ENCODE data around the gene CCT5.
A peak's percentile ranks its signal among the peaks of the same experiment; 100 is the strongest.

The CCT5 gene

DNA sequence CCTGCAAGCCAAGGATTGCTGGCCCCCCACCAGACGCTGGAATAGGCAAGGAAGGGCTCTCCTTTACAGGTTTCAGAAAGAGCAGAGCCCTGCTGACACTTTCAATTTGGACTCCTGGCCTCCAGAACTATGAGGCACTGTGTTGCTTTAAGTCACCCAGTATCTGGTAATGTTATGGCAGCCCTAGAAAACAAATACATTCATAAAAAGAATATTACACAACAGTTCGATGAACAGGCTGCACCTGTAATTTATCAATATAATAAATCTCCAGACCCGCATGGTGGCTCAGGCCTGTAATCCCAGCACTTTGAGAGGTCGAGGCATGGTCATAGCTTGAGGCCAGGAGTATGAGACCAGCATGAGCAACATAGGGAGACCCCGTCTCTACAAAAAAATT lies 50.2 kb downstream of the CCT5 start:
- H3K4me3 ChIP-seq (ENCODE audit: low read length) = no peak overlapping the region
- no peak for TF ChIP-seq CTCF (IDR thresholded peaks at IDR 0.05; ENCODE audit: insufficient read depth, low read depth, low read length, missing control alignments)
- DNase-seq (ENCODE audit: low read depth) = no peak

DNA sequence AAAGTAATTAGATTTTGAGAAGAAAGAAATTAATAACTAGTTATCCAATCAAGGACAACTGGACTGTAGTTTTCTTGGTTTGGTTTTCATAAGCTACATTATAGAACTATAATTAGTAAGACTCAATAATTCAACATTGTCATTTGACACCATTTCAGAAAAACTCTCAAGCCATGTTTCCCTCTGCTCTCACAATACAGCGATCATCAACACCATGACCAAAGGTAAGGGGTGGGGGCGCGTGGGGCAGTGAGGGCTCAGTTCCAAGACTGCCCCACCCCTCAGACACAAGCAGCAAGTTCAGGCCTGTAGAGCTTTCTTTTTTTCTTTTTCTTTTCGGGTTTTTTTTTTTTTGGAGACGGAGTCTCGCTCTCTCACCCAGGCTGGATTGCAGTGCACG lies 51.2 kb downstream of the CCT5 start:
- TF ChIP-seq CTCF (IDR thresholded peaks at IDR 0.05; ENCODE audit: insufficient read depth, low read depth, low read length, missing control alignments) = no peak
- H3K4me3 ChIP-seq (ENCODE audit: low read length) = no peak overlapping the region
- DNase-seq (ENCODE audit: low read depth) = peak; percentile 27

GRCh38 chr5:10301842-10302610 lies 51.9 kb downstream of the CCT5 start:
- no peak for TF ChIP-seq CTCF (IDR thresholded peaks at IDR 0.05; ENCODE audit: insufficient read depth, low read depth, low read length, missing control alignments)
- H3K4me3 ChIP-seq (ENCODE audit: low read length) = no peak overlapping the region
- peak; percentile 55 for DNase-seq (ENCODE audit: low read depth)

- no peak for TF ChIP-seq CTCF (IDR thresholded peaks at IDR 0.05; ENCODE audit: insufficient read depth, low read depth, low read length, missing control alignments)
- no peak overlapping the region for H3K4me3 ChIP-seq (ENCODE audit: low read length)
- DNase-seq (ENCODE audit: low read depth) = no peak
Measured at GRCh38 chr5:10303201-10303600, 53.1 kb downstream of the CCT5 start.

GRCh38 chr5:10303699-10304170 lies 53.7 kb downstream of the CCT5 start:
- no peak for TF ChIP-seq CTCF (IDR thresholded peaks at IDR 0.05; ENCODE audit: insufficient read depth, low read depth, low read length, missing control alignments)
- H3K4me3 ChIP-seq (ENCODE audit: low read length) = no peak overlapping the region
- no peak for DNase-seq (ENCODE audit: low read depth)

DNA sequence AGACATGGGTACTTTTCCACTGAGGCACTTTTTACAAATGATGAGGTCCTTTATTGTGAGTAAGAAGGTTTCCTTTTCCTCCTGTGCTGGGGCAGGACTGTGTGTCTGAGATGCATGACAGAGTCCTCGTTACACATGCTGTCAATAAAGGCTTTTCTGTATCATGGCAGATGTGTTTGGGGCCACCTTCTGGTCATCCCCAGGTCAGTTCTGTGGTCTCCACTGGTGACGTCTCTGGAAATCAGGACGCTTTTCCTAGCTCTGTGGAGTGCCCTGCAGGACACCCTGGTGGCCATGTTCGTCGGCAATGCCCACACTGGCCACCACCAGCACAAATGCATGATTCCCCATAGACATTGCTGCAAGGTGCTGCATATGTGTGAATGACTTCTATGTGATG lies 54.9 kb downstream of the CCT5 start:
- no peak for DNase-seq (ENCODE audit: low read depth)
- TF ChIP-seq CTCF (IDR thresholded peaks at IDR 0.05; ENCODE audit: insufficient read depth, low read depth, low read length, missing control alignments) = no peak
- H3K4me3 ChIP-seq (ENCODE audit: low read length) = no peak overlapping the region

DNA sequence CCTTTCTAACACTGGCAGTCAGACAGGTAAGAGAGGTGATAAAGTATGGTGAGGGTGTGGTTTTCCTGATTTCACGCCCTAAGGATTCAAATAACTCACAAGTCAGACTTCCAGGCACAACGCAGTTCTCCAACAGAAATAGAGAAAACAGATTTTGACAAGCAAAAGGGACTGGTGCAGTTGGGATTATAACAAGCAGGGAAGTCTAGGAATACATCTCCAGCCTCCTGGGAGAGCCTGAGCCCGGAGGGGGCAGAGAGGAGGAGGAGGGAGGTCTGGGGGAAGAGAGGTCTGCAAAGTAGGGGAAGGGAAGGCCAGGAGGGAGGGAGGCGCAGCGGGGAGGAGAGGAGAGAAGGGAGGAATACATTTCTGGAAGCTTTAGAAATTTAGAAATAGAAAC lies 56.0 kb downstream of the CCT5 start:
- no peak for DNase-seq (ENCODE audit: low read depth)
- H3K4me3 ChIP-seq (ENCODE audit: low read length) = no peak overlapping the region
- no peak for TF ChIP-seq CTCF (IDR thresholded peaks at IDR 0.05; ENCODE audit: insufficient read depth, low read depth, low read length, missing control alignments)
